Measurements from ENCODE around the gene ZNF668. TPM values are rescaled to one million over a fixed set of nuclear protein-coding genes. Genes with fewer than 3 reads are reported as not detected.

The ZNF668 gene
- total and polyA plus RNA-seq, 2 of the 13 experiments (the other 11 are each of a cell fraction or from before 2014, with no cell fraction given): 3.8 to 9.8 TPM

- no peak overlapping the region for H3K4me2 ChIP-seq (ENCODE audit: low read depth, low read length)
- no peaks in the 10 kb centered on the region for H3K4me1 ChIP-seq (ENCODE audit: insufficient read depth, low read length)
- peaks cover 14 to 29% of the 10 kb centered on the region in 2 experiments; a peak in 4 of 5 replicates for H3K36me3 ChIP-seq (replicated peaks in 1 of 2; ENCODE audit: control insufficient read depth in 1 of 2, insufficient read depth in 2 of 2, low read length in 2 of 2)
- no peak overlapping the region for H2AFZ ChIP-seq (ENCODE audit: low read length)
- TF ChIP-seq MAFG (CRISPR knock-in tag; IDR thresholded peaks at IDR 0.05): no peak
- TF ChIP-seq CTCF (CRISPR knock-in tag; IDR thresholded peaks at IDR 0.05): no peak
- TF ChIP-seq ZNF660 (CRISPR knock-in tag; IDR thresholded peaks at IDR 0.05; ENCODE audit: borderline replicate concordance, low read depth): no peak
- no peak for TF ChIP-seq BHLHE40 (IDR thresholded peaks at IDR 0.05; ENCODE audit: low read length)
- TF ChIP-seq ISL2 (CRISPR knock-in tag; IDR thresholded peaks at IDR 0.05): no peak
- TF ChIP-seq ZFP36 (IDR thresholded peaks at IDR 0.05; ENCODE audit: borderline replicate concordance, low read depth, low read length, partially characterized antibody): no peak
- no peak for TF ChIP-seq PTBP1 (IDR thresholded peaks at IDR 0.05; ENCODE audit: low read depth, low read length, poor library complexity, severe bottlenecking)
- H3K9ac ChIP-seq (ENCODE audit: insufficient read depth, low read depth, low read length): no peak overlapping the region
- no peaks in the 10 kb centered on the region for H3K9me3 ChIP-seq (ENCODE audit: low read length)
- ATAC-seq (no peak), FAIRE-seq (no peak), DNase-seq (ENCODE audit: low spot score) (no peak)
- no TSS peak for BruUV-seq (replicated peaks)
- no peaks in the 10 kb centered on the region for H4K20me1 ChIP-seq (ENCODE audit: insufficient read depth, low read length)
- 98% methylated on average over 9 of the region's 9 CpGs for WGBS (ENCODE audit: low lambda C conversion rate)
- ChIA-PET POLR2A (no interaction called here), CTCF (ENCODE audit: low intra/inter-chr PET ratio, low total read pairs) (no interaction called here)
- H3K4me3 ChIP-seq (replicated peaks in 1 of 3; ENCODE audit: insufficient read depth in 1 of 3, low read depth in 2 of 3, low read length in 3 of 3): no peak overlapping the region
- intact Hi-C loops (cut with micrococcal nuclease; ENCODE audit: unreplicated experiment): no loop called here
- no peaks in the 10 kb centered on the region for H3K27me3 ChIP-seq (ENCODE audit: control insufficient read depth in 1 of 2, insufficient read depth in 2 of 2, low read length in 2 of 2)
- peaks cover 16% of the 10 kb centered on the region for H3K79me2 ChIP-seq (ENCODE audit: insufficient read depth, low read length)
- H3K27ac ChIP-seq (ENCODE audit: extremely low read length, insufficient read depth, low read length): no peak overlapping the region
- in situ Hi-C loops (cut with HindIII; ENCODE audit: extremely low pct_ligation_motif_present, low pct_unique_long_range_greater_than_20kb): no loop called here
Measured at GRCh38 chr16:31063495-31063842, 10.6 kb downstream of the ZNF668 start.

All from HepG2 (cell line).